ENCODE data around the gene HOGA1.

HOGA1 gene

DNA sequence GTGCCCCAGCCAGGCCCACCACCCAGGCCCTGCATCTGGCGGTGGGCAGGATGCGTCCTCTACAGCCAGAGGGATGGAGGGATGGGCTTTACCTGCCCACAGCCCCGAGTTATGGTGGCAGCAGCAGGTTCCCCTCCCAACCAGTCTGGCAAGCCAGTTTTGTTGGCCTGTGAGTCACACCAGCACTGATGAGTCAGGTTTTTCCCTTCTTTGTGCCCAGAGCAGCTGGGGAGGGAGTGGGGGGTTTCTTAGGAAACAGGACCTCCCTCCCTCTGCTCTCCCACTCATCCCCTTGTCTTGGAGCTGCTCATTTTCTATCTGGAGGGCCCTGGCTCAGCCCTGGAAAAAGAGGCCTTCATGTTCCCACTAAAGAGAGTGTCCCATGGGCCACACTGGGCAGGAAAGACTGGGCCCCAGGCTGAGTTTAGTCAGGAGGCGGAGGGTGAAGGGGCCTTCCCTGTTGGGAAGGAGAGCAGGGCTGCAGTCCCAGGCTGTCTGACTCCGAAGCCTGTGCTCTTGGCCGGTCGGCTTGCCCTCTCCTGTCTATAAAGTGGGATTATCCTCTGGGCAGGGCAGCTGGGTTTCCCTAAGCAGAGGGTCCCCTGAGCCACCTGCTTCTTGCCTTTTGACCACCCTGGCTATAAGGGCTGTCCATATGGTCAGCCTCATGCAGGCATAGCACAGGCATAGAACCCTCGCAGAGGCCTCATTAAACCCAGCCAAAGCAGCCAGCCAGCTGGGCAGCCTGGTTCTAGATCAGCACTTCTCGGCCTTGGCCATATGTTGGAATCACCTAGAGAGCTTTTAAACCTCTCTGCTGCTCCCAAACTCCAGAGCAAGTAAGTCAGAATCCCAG is 41.8 kb upstream of the HOGA1 start:
- H3K4me3 ChIP-seq (ENCODE audit: low read length), result no peak overlapping the region
- H3K4me2 ChIP-seq (ENCODE audit: low read length), result no peak overlapping the region
- TF ChIP-seq CTCF (IDR thresholded peaks at IDR 0.05; ENCODE audit: low read depth, low read length) (no peak), EZH2phosphoT487 (IDR thresholded peaks at IDR 0.05; ENCODE audit: low read depth) (no peak)
- no peaks in the 10 kb centered on the region for H3K36me3 ChIP-seq (replicated peaks; ENCODE audit: low read depth, low read length)
- H3K9ac ChIP-seq (ENCODE audit: low read length), result no peak overlapping the region
- no peaks in the 10 kb centered on the region for H3K79me2 ChIP-seq (ENCODE audit: low read length)
- no peaks in the 10 kb centered on the region for H4K20me1 ChIP-seq (ENCODE audit: insufficient read depth, low read length)
- no peak overlapping the region for H3K27ac ChIP-seq (ENCODE audit: low read length)
- no peaks in the 10 kb centered on the region for H3K9me3 ChIP-seq (ENCODE audit: insufficient read depth, low read length)
- H3K27me3 ChIP-seq (ENCODE audit: low read depth, low read length), result no peaks in the 10 kb centered on the region
- peaks cover 4% of the 10 kb centered on the region; the same call in 1 of the 2 replicates for H3K4me1 ChIP-seq (ENCODE audit: low read length)
- no peak overlapping the region for H2AFZ ChIP-seq (ENCODE audit: low read depth, low read length)

DNA sequence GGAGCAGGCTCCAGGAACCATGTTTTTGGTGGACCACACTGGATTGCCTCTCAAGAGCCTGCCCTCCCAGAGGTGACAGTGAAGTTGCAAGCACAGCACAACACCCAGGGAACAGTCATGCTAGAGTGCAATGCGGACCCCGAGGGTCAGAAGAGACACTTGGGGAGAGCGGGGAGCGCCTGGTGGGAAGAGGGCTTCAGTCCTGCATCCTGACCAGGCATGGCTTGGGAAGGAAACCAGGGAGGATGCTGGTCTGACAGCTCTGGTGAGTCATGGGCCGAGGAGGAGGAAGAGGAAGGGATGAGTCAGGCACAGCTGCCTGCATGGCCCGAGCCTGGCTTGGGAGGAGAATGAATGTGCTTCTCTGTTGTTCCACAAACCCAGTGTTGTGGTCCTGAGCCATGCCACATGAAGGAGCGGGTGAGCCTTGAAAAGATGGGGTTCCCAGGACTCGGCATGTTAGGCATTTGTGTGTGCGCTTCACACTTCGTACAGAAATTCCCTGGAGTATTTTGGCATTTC is 41.1 kb upstream of the HOGA1 start:
- Histone ChIP-seq H3K4me3 (ENCODE audit: low read length) (no peak overlapping the region), H4K20me1 (ENCODE audit: insufficient read depth, low read length) (no peaks in the 10 kb centered on the region), H3K27ac (ENCODE audit: low read length) (no peak overlapping the region), H2AFZ (ENCODE audit: low read depth, low read length) (no peak overlapping the region), H3K9me3 (ENCODE audit: insufficient read depth, low read length) (no peaks in the 10 kb centered on the region), H3K9ac (ENCODE audit: low read length) (no peak overlapping the region), H3K4me2 (ENCODE audit: low read length) (no peak overlapping the region), H3K27me3 (ENCODE audit: low read depth, low read length) (no peaks in the 10 kb centered on the region), H3K36me3 (replicated peaks; ENCODE audit: low read depth, low read length) (no peaks in the 10 kb centered on the region), H3K4me1 (ENCODE audit: low read length) (peaks cover 4% of the 10 kb centered on the region; the same call in 1 of the 2 replicates), H3K79me2 (ENCODE audit: low read length) (no peaks in the 10 kb centered on the region)
- TF ChIP-seq CTCF (IDR thresholded peaks at IDR 0.05; ENCODE audit: low read depth, low read length) (no peak), EZH2phosphoT487 (IDR thresholded peaks at IDR 0.05; ENCODE audit: low read depth) (no peak)

- H3K79me2 ChIP-seq (ENCODE audit: low read length), result no peaks in the 10 kb centered on the region
- H3K4me3 ChIP-seq (ENCODE audit: low read length), result no peak overlapping the region
- TF ChIP-seq EZH2phosphoT487 (IDR thresholded peaks at IDR 0.05; ENCODE audit: low read depth), result no peak
- no peak for TF ChIP-seq CTCF (IDR thresholded peaks at IDR 0.05; ENCODE audit: low read depth, low read length)
- no peak overlapping the region for H3K4me2 ChIP-seq (ENCODE audit: low read length)
- H3K9me3 ChIP-seq (ENCODE audit: insufficient read depth, low read length), result no peaks in the 10 kb centered on the region
- no peak overlapping the region for H2AFZ ChIP-seq (ENCODE audit: low read depth, low read length)
- H4K20me1 ChIP-seq (ENCODE audit: insufficient read depth, low read length), result no peaks in the 10 kb centered on the region
- H3K9ac ChIP-seq (ENCODE audit: low read length), result no peak overlapping the region
- no peaks in the 10 kb centered on the region for H3K36me3 ChIP-seq (replicated peaks; ENCODE audit: low read depth, low read length)
- H3K27ac ChIP-seq (ENCODE audit: low read length), result no peak overlapping the region
- H3K4me1 ChIP-seq (ENCODE audit: low read length), result peaks cover 4% of the 10 kb centered on the region; the same call in 1 of the 2 replicates
- H3K27me3 ChIP-seq (ENCODE audit: low read depth, low read length), result no peaks in the 10 kb centered on the region
Observed at GRCh38 chr10:97546456-97547270, 37.5 kb upstream of the HOGA1 start.

- H3K4me3 ChIP-seq (ENCODE audit: low read length), result no peak overlapping the region
- H2AFZ ChIP-seq (ENCODE audit: low read depth, low read length), result no peak overlapping the region
- TF ChIP-seq CTCF (IDR thresholded peaks at IDR 0.05; ENCODE audit: low read depth, low read length), result no peak
- no peak for TF ChIP-seq EZH2phosphoT487 (IDR thresholded peaks at IDR 0.05; ENCODE audit: low read depth)
- H3K36me3 ChIP-seq (replicated peaks; ENCODE audit: low read depth, low read length), result no peaks in the 10 kb centered on the region
- H3K9me3 ChIP-seq (ENCODE audit: insufficient read depth, low read length), result no peaks in the 10 kb centered on the region
- H3K4me1 ChIP-seq (ENCODE audit: low read length), result peaks cover 4% of the 10 kb centered on the region; the same call in 1 of the 2 replicates
- H3K27me3 ChIP-seq (ENCODE audit: low read depth, low read length), result no peaks in the 10 kb centered on the region
- H4K20me1 ChIP-seq (ENCODE audit: insufficient read depth, low read length), result no peaks in the 10 kb centered on the region
- no peak overlapping the region for H3K9ac ChIP-seq (ENCODE audit: low read length)
- no peak overlapping the region for H3K27ac ChIP-seq (ENCODE audit: low read length)
- no peak overlapping the region for H3K4me2 ChIP-seq (ENCODE audit: low read length)
- H3K79me2 ChIP-seq (ENCODE audit: low read length), result no peaks in the 10 kb centered on the region
Observed at GRCh38 chr10:97547271-97547600, 37.0 kb upstream of the HOGA1 start.
